ENCODE results near the gene CGB2.
"Not testable (repeated sequence)": the region's sequence is repeated elsewhere in the genome, so short reads cannot be mapped to it uniquely, and the experiment has no call there.

Gene CGB2

DNA sequence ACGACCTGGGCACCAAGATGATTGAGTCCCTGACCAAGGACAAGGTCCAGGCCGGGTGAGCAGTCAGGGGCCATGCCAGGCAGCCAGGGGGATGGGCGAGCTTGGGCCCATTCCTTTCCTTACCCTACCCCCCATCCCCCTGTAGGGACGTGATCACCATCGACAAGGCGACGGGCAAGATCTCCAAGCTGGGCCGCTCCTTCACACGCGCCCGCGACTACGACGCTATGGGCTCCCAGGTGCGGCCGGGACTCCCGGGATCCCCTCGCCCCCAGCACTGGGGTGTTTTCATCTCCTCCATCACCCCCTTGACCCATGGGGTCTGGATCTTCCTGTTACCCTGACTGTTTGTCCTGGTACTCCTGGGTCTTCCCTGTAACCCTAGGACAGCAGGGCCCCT is 21.9 kb upstream of the CGB2 start:
- in situ Hi-C loops (cut with MboI; ENCODE audit: low sequenced_read_pairs): no loop called here

GRCh38 chr19:49010453-49010852 is 21.2 kb upstream of the CGB2 start:
- in situ Hi-C loops (cut with MboI; ENCODE audit: low sequenced_read_pairs): no loop called here

- in situ Hi-C loops (cut with MboI; ENCODE audit: low sequenced_read_pairs): no loop called here
These were observed 20.5 kb upstream of the CGB2 start for GRCh38 chr19:49011194-49011593.

- in situ Hi-C loops (cut with MboI; ENCODE audit: low sequenced_read_pairs): no loop called here
These were observed 17.4 kb upstream of the CGB2 start for GRCh38 chr19:49014123-49014869.

DNA sequence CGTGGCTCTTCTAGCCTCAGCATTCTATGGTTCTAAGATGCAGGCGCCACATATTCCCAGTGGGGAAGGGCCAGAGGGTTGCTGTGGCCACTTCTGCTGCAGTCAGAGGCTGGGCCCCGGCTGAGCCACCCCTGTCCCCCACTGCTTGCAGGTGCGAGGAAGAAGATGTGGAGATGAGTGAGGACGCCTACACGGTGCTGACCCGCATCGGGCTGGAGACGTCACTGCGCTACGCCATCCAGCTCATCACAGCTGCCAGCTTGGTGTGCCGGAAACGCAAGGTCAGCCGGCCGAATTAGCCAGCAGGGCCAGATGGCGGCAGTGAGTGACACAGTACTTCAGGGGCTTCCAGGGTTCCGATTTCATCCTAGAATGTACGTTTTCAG is 16.8 kb upstream of the CGB2 start:
- in situ Hi-C loops (cut with MboI; ENCODE audit: low sequenced_read_pairs): no loop called here

DNA sequence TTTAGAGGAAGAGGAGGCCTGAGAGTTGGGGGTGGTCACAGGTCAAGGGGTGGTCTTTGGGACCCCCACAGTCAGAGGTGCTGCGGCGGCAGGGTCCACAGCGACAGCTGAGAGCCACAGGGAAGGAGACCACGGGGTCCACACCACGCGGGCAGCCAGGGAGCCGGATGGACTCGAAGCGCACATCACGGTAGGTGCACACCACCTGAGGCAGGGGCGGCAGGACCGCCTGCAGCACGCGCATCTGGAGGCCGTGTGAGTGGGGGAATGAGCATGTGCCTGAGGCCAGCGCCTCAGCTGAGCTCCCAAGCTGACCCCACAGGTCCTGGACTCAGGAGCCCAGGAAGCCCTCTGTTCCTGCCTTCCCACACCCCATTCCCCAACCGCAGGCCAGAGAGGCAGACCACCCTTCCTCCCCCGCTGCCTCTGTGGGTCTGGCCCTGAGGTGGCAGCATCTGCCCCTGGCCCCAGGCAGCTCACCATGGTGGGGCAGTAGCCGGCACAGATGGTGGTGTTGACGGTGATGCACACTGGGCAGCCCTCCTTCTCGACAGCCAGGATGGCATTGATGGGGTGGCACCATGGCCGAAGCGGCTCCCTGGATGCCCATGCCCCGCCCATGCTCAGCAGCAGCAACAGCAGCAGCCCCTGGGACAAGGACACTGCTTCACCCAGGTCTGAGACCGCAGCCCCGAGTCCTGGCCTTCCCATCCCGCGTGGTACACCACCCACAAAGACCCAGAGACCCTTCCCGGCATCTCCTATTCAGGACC is 15.4 kb upstream of the CGB2 start:
- in situ Hi-C loops (cut with MboI; ENCODE audit: low sequenced_read_pairs): no loop called here

- in situ Hi-C loops (cut with MboI; ENCODE audit: low sequenced_read_pairs): no loop called here
These were observed 14.5 kb upstream of the CGB2 start, which contains the start of gene LHB for GRCh38 chr19:49017041-49017665. Gene LHB (minus strand): TSS chr19:49017091. CDS start chr19:49017081, 10 bp downstream.

- in situ Hi-C loops (cut with MboI; ENCODE audit: low sequenced_read_pairs): no loop called here
These were observed 13.9 kb upstream of the CGB2 start for GRCh38 chr19:49017666-49018351.

GRCh38 chr19:49018388-49019241 is 13.1 kb upstream of the CGB2 start:
- in situ Hi-C loops (cut with MboI; ENCODE audit: low sequenced_read_pairs): not testable (repeated sequence)

DNA sequence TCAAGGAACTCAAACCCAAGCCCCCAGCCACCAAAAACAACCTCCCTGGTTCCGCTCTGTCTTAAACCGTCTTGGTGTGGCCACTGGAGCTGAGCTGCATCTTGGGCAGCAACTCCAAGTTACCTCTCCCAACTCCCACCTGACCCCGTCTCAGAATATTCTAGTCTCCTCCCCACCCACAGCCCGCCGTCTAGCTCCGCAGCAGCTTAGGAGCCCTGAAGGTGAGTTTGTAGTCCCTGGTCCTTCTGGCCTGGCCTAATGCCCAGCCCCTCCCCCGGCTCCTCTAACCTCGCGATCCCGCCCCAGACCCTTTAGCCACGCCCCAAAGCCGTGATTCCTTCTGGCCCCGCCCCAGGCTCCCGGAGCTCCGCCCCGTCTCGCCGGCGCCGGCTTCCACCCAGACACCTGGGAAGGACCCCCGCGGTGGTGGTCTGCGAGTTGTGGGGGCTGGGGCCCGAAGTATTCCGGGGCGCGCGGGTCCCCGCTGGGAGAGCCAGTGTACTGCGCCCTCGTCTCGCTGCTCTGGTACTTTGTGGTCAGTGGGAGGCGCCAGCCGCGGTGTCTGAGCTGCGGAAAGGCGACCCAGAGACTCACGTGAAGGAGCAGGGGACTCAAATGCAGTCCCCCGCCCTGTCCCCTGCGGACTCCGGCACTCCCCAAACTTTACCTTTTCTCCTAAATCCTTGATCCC is 12.3 kb upstream of the CGB2 start:
- in situ Hi-C loops (cut with MboI; ENCODE audit: low sequenced_read_pairs): no loop called here

- in situ Hi-C loops (cut with MboI; ENCODE audit: low sequenced_read_pairs): no loop called here
These were observed 11.3 kb upstream of the CGB2 start for GRCh38 chr19:49020342-49020741.

DNA sequence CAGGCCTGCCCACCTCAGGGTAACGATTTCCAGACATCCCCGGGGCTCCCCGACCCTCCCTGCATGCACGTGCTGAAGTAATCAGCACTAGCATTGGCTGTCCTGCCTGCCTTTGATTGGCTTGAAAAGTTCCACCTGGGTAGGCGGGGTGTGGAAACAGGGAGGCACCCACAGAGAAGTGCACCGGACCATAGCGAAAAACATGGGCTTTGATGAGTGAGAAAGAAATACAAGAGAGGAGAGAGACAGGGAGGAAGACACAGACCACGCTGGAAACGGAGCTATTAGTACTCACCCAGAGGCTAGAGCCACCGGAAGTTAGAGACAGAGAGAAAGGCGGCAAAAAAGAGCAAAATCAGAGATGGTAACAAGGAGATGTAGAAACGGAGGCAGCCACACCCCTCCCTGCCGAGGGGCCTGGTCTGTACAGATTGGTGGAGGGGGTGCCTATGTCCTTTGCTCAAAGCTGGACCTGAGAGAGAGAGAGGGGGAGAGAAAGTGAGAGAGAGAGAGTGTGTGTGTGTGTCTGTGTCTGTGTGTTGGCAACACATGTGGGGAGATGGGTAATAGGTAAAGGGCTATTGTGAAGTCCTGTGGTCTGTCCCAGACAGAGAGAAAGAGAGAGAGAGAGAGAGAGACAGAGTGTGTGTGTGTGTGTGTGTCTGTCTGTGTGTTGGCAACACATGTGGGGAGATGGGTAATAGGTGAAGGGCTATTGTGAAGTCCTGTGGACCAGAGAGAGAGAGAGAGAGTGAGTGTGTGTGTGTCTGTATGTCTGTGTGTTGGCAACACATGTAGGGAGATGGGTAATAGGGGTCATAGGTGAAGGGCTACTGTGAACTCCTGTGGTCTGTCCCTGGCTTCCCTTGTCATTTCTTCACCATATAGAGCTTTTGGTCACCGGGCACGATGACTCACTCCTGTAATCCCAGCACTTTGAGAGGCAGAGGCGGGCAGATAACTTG is 10.5 kb upstream of the CGB2 start:
- in situ Hi-C loops (cut with MboI; ENCODE audit: low sequenced_read_pairs): no loop called here

DNA sequence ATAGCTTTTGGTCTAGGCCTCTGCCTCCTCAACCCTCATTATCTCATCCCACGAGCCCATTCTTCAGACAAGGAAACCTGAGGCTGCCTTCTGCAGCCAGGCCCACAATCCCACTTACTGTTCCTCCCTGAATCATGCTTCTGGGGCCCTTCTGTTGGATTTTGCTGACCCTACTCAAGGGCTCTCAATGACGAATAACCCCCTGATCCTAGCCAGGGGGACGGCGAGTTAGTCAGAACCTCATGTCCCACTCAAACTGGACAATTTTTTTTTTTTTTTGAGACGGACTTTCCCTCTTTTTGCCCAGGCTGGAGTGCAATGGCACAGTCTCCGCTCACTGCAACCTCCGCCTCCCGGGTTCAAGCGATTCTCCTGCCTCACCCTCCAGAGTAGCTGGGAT is 9.6 kb upstream of the CGB2 start:
- in situ Hi-C loops (cut with MboI; ENCODE audit: low sequenced_read_pairs): no loop called here

DNA sequence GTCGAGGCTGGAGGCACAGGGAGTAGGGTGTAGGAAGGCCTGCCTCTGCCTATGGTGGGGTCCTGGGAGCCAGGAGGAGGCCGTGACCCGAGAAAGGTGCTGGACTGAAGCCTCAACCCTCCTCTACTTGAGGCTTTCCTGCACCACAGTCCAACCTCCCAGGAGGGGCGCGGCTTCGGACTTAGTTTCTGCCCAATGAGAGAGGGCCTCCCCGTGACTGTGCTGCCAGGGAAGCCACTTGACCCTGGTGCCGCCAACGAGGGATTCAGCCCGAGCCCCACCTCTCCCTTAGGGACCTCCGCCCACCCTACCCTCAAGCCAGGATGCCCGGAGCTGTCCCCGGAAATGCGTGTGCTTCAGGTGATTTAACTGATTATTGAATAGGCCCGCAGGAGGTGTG is 7.5 kb upstream of the CGB2 start, which contains the start of gene CGB3:
Gene CGB3 (minus strand): TSS at position 101 of the 400 bp plus-strand sequence. CDS start 362 bp downstream, outside the sequence.
- in situ Hi-C loops (cut with MboI; ENCODE audit: low sequenced_read_pairs): not testable (repeated sequence)

DNA sequence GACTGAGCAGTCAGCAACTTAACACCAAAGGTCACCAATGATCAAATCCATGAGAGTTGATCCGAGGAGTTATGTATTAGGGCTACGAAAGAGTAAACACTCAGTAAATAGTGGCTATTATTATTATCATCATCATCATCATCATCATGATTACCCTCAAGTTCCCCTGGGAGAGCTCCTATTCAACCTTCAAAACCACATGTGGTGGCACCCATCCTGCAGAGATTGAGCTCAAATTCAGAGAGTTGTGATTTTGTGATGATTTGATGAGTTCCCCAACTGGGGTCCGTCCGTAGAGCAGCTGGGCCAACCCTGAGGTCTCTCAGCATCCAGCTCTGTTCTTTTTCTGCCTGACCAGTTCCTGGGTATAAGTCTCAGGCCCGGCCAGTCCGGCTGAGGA is 6.6 kb upstream of the CGB2 start:
- in situ Hi-C loops (cut with MboI; ENCODE audit: low sequenced_read_pairs): not testable (repeated sequence)

GRCh38 chr19:49025599-49025998 is 6.1 kb upstream of the CGB2 start:
- in situ Hi-C loops (cut with MboI; ENCODE audit: low sequenced_read_pairs): not testable (repeated sequence)

DNA sequence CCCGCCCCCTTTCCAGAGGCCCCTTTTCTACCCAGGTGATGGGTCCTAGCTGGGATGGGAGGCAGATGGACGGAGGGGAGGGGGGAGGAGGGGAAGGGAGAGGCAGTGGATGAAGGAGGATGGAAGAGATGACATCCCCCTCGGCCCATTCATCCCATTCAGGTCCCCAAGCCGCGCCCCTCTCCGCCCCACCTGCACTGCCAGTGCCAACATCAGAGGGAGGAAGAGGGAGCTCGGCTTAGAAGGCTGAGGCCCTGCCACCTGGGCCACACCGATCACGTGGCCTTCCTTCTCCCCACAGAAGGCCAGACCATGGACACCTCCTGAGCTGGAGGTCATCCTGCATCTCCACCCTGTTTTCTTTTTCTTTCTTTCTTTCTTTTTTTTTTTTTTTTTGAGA is 3.0 kb upstream of the CGB2 start:
- in situ Hi-C loops (cut with MboI; ENCODE audit: low sequenced_read_pairs): not testable (repeated sequence)

- in situ Hi-C loops (cut with MboI; ENCODE audit: low sequenced_read_pairs): not testable (repeated sequence)
These were observed 1.9 kb upstream of the CGB2 start for GRCh38 chr19:49029749-49030148.
